NT2/D1 (cell line): Measurements from ENCODE around the gene CDK2AP2.

Experiments used
- SUZ12 ChIP-seq: IDR thresholded peaks from 2 replicates; pipeline ENCODE4 v1.6.1; 2011; ENCODE audit not compliant: insufficient read length, insufficient read depth; ENCODE audit errors: extremely low read depth
- YY1 ChIP-seq: IDR thresholded peaks from 2 replicates; pipeline ENCODE4 v1.6.1; 2011; ENCODE audit not compliant: insufficient read length, insufficient read depth
- ZNF274 ChIP-seq: IDR thresholded peaks from 2 replicates; pipeline ENCODE4 v1.6.1; 2011; ENCODE audit warnings: mild to moderate bottlenecking, low read depth, low read length

DNA sequence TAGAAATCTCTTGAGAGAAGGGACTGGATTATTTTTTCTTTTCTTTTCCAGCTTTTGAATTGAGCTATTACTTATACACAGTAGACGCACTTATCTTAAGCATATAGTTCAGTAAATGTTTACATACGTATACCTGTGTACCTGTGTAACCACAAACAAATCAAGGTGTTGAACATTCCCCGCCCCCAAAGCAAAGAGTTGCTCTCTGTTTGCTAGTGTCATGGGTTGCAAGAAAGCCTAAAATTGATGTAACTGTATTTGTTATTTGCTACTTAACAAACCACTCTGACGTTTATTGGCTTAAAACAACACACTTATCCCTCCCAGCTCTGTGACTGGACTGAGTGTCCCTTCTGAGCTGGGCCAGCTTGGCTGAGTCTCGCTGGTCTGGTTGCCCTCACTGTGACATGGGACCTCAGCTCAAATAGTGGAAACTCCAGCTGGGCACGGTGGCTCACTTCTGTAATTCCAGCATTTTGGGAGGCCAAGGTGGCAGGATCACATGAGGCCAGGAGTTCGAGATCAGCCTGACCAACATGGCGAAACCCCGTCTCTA is 40.7 kb upstream of the CDK2AP2 start:
- TF ChIP-seq YY1, result no peak
- no peak for TF ChIP-seq ZNF274
- TF ChIP-seq SUZ12, result no peak
